ENCODE data around the gene JAK3. TPM values are rescaled to one million over a fixed set of nuclear protein-coding genes. Genes with fewer than 3 reads are reported as not detected.

The JAK3 gene
- total RNA-seq, 4 donors from 2014 or later, result 1.0 to 4.0 (median 1.7) TPM

DNA sequence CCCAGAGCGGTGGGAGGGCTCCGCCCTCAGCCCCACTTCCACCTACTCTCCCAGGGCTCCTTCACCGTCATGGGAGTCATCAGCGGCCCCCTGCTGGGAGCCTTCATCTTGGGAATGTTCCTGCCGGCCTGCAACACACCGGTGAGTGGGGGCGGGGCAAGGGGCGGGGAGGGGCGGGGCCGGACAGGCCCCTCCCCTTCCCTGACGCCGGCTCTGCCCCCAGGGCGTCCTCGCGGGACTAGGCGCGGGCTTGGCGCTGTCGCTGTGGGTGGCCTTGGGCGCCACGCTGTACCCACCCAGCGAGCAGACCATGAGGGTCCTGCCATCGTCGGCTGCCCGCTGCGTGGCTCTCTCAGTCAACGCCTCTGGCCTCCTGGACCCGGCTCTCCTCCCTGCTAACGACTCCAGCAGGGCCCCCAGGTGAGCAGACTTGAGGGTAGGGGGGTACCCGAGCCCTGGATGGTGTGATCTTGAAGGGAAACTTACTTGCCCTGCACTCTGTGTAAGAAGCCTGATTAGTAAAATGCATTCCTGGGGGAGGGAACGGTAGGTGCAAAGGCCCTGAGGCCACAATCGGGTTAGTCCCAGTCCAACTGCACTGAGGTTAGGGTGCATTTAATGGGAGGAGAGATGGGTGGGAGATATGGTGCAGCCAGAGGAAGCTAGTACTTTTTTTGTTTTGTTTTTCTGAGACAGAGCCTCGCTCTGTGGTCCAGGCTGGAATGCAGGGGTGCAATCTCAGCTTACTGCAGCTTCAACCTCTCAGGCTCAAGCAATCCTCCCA is 36.0 kb upstream of the JAK3 start:
- Histone ChIP-seq H3K4me3 (no peak overlapping the region), H3K27ac (no peak overlapping the region), H3K36me3 (no peaks in the 10 kb centered on the region), H3K4me1 (no peaks in the 10 kb centered on the region), H3K9me3 (no peaks in the 10 kb centered on the region), H3K27me3 (peaks cover 19% of the 10 kb centered on the region)
- no peak for DNase-seq (ENCODE audit: low spot score in 2 of 2)
- no peak for TF ChIP-seq POLR2A (IDR thresholded peaks at IDR 0.05)
- TF ChIP-seq, protein P1, sequence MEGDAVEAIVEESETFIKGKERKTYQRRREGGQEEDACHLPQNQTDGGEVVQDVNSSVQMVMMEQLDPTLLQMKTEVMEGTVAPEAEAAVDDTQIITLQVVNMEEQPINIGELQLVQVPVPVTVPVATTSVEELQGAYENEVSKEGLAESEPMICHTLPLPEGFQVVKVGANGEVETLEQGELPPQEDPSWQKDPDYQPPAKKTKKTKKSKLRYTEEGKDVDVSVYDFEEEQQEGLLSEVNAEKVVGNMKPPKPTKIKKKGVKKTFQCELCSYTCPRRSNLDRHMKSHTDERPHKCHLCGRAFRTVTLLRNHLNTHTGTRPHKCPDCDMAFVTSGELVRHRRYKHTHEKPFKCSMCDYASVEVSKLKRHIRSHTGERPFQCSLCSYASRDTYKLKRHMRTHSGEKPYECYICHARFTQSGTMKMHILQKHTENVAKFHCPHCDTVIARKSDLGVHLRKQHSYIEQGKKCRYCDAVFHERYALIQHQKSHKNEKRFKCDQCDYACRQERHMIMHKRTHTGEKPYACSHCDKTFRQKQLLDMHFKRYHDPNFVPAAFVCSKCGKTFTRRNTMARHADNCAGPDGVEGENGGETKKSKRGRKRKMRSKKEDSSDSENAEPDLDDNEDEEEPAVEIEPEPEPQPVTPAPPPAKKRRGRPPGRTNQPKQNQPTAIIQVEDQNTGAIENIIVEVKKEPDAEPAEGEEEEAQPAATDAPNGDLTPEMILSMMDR (IDR thresholded peaks at IDR 0.05), result no peak
- TF ChIP-seq EP300 (IDR thresholded peaks at IDR 0.05), result no peak
- WGBS, result 84% methylated on average over 14 of the region's 33 CpGs

DNA sequence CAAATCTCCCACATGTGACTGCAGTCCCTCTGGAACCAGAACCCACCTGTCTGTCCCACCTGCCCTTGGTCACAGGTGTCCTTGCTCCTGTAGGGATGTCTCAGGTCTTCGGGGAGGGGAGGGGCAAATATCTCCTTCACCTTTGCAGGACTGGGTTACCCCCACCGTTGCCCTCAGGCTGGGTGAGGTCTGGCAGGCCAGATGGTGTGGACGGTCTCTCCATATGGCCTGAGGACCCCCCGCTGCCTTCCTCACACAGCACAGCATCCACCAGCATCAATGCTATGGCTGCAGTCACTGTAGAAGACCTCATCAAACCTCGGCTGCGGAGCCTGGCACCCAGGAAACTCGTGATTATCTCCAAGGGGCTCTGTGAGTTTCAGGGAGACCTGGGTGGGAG is 33.9 kb upstream of the JAK3 start:
- H3K36me3 ChIP-seq, result no peaks in the 10 kb centered on the region
- 76% methylated on average over 4 of the region's 7 CpGs for WGBS
- peaks cover 25% of the 10 kb centered on the region for H3K27me3 ChIP-seq
- no peak overlapping the region for H3K4me3 ChIP-seq
- H3K9me3 ChIP-seq, result no peaks in the 10 kb centered on the region
- H3K4me1 ChIP-seq, result no peaks in the 10 kb centered on the region
- no peak for TF ChIP-seq EP300 (IDR thresholded peaks at IDR 0.05)
- TF ChIP-seq POLR2A (IDR thresholded peaks at IDR 0.05), result no peak
- TF ChIP-seq, protein P1 (IDR thresholded peaks at IDR 0.05), result no peak
- no peak for TF ChIP-seq POLR2AphosphoS5 (IDR thresholded peaks at IDR 0.05)
- DNase-seq (ENCODE audit: low spot score in 2 of 2), result no peak
- no peak overlapping the region for H3K27ac ChIP-seq

DNA sequence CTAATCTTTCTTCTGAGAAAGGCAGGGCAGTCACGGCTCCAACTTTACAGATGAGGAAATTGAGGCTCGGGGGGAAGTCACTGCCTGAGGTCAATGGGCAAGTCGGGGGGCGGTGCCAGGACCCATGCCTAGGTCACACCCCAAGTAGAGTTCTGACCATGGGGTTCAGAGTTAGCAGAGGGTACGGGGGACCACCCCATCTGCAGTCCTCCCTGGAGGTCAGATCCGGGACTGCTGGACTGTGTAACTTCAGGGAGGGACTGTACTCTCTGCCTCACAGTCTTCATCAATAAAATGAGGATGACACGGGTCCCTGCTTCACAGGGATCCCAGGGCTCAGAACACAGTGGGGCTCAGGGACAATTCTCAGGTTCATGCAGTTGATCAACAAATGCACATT is 31.7 kb upstream of the JAK3 start:
- no peak for DNase-seq (ENCODE audit: low spot score in 2 of 2)
- Histone ChIP-seq H3K4me1 (no peaks in the 10 kb centered on the region), H3K27me3 (peaks cover 34% of the 10 kb centered on the region), H3K4me3 (no peak overlapping the region), H3K9me3 (no peaks in the 10 kb centered on the region), H3K27ac (no peak overlapping the region), H3K36me3 (no peaks in the 10 kb centered on the region)
- TF ChIP-seq EP300 (IDR thresholded peaks at IDR 0.05) (no peak), POLR2A (IDR thresholded peaks at IDR 0.05) (no peak), POLR2AphosphoS5 (IDR thresholded peaks at IDR 0.05) (no peak)
- TF ChIP-seq, protein P1 (IDR thresholded peaks at IDR 0.05), result no peak
- WGBS, result 78% methylated on average over 7 of the region's 7 CpGs

DNA sequence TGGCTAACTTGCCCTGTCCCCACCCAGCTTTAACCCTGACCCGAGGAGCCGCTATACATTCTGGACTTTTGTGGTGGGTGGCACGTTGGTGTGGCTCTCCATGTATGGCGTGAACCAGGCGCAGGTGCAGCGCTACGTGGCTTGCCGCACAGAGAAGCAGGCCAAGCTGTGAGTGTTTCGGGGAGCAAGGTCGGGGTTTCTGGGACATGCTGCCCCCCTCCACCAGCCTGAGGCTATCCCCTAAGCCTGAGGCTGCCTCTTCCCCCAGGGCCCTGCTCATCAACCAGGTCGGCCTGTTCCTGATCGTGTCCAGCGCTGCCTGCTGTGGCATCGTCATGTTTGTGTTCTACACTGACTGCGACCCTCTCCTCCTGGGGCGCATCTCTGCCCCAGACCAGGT is 29.9 kb upstream of the JAK3 start:
- TF ChIP-seq, protein P1 (IDR thresholded peaks at IDR 0.05), result no peak
- TF ChIP-seq POLR2AphosphoS5 (IDR thresholded peaks at IDR 0.05), result no peak
- WGBS, result 96% methylated on average over 9 of the region's 16 CpGs
- H3K4me3 ChIP-seq, result no peak overlapping the region

DNA sequence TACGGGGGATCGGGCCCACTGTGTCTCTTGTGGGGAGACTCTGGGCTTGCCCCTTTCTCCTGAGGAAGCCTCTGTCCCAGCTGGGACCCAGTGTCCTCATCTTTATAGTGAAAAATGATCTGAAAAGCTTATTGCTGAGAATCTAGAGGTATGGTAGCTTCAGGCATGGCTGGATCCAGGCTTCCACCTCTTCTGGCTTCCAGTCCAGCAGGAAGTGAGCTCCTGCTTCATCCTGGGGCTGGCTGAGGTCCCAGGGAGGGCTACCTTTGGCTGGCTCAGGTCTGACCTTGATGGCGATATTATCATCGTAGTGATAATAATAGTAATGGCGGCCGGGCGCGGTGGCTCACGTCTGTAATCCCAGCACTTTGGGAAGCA is 27.0 kb upstream of the JAK3 start:
- no peak for DNase-seq (ENCODE audit: low spot score in 2 of 2)
- Histone ChIP-seq H3K4me3 (no peak overlapping the region), H3K9me3 (no peaks in the 10 kb centered on the region), H3K36me3 (no peaks in the 10 kb centered on the region), H3K27me3 (peaks cover 62% of the 10 kb centered on the region), H3K4me1 (peaks cover 26% of the 10 kb centered on the region), H3K27ac (no peak overlapping the region)
- WGBS, result 84% methylated on average over 7 of the region's 9 CpGs
- TF ChIP-seq POLR2A (IDR thresholded peaks at IDR 0.05), result no peak
- TF ChIP-seq EP300 (IDR thresholded peaks at IDR 0.05), result no peak
- TF ChIP-seq, protein P1 (IDR thresholded peaks at IDR 0.05), result no peak
- TF ChIP-seq POLR2AphosphoS5 (IDR thresholded peaks at IDR 0.05), result no peak

More for the DNA sequence above, 29.9 kb upstream of the JAK3 start:
- H3K4me1 ChIP-seq, result peaks cover 14% of the 10 kb centered on the region
- H3K27ac ChIP-seq, result no peak overlapping the region
- H3K36me3 ChIP-seq, result no peaks in the 10 kb centered on the region
- peaks cover 39% of the 10 kb centered on the region for H3K27me3 ChIP-seq
- no peak for DNase-seq (ENCODE audit: low spot score in 2 of 2)
- no peaks in the 10 kb centered on the region for H3K9me3 ChIP-seq

Data from suprapubic skin (tissue), 4 donors.